Stimulated activated CD4-positive, alpha-beta T cell treated with anti-CD3 and anti-CD28 coated beads, Interleukin-1b, Interleukin-23, amount 100 ng/mL, for 4 hours (primary cell): ENCODE measurements around the gene RANBP17.

Experiments
- DNase-seq, 2 donors: peaks; one replicate each; pipeline ENCODE4 v3.0.0-alpha.2; 2020; ENCODE audit warnings: low read depth in 2 of 2

The RANBP17 gene

GRCh38 chr5:171092194-171092593 is 230.4 kb downstream of the RANBP17 start:
- no peak for DNase-seq

GRCh38 chr5:171093598-171093997 is 231.8 kb downstream of the RANBP17 start:
- no peak for DNase-seq

- no peak for DNase-seq
These were observed 232.5 kb downstream of the RANBP17 start for GRCh38 chr5:171094356-171094755.

GRCh38 chr5:171102877-171103610 is 241.2 kb downstream of the RANBP17 start:
- no peak for DNase-seq

GRCh38 chr5:171107669-171108068 is 245.9 kb downstream of the RANBP17 start:
- DNase-seq: no peak

GRCh38 chr5:171115519-171115918 is 253.7 kb downstream of the RANBP17 start:
- DNase-seq: no peak

- no peak for DNase-seq
These were observed 254.9 kb downstream of the RANBP17 start for GRCh38 chr5:171116719-171117118.

- no peak for DNase-seq
These were observed 259.3 kb downstream of the RANBP17 start for GRCh38 chr5:171120986-171121622.

- no peak for DNase-seq
These were observed 259.8 kb downstream of the RANBP17 start for GRCh38 chr5:171121638-171122037.

GRCh38 chr5:171122372-171122771 is 260.6 kb downstream of the RANBP17 start:
- DNase-seq: no peak

- no peak for DNase-seq
These were observed 261.6 kb downstream of the RANBP17 start for GRCh38 chr5:171123417-171123816.

- DNase-seq: no peak
These were observed 265.5 kb downstream of the RANBP17 start for GRCh38 chr5:171127314-171127713.

- DNase-seq: no peak
These were observed 266.3 kb downstream of the RANBP17 start for GRCh38 chr5:171128136-171128535.

- DNase-seq: no peak
These were observed 267.5 kb downstream of the RANBP17 start for GRCh38 chr5:171129308-171129707.

- DNase-seq: no peak
These were observed 269.7 kb downstream of the RANBP17 start for GRCh38 chr5:171131497-171131896.

GRCh38 chr5:171137768-171138525 is 276.1 kb downstream of the RANBP17 start:
- DNase-seq: no peak

GRCh38 chr5:171139227-171139626 is 277.4 kb downstream of the RANBP17 start:
- DNase-seq: no peak

- no peak for DNase-seq
These were observed 280.8 kb downstream of the RANBP17 start for GRCh38 chr5:171142617-171143016.

- DNase-seq: no peak
These were observed 281.4 kb downstream of the RANBP17 start for GRCh38 chr5:171143171-171143570.

- DNase-seq: no peak
These were observed 282.1 kb downstream of the RANBP17 start for GRCh38 chr5:171143926-171144325.

GRCh38 chr5:171149333-171149732 is 287.5 kb downstream of the RANBP17 start:
- DNase-seq: no peak

GRCh38 chr5:171149772-171150171 is 288.0 kb downstream of the RANBP17 start:
- DNase-seq: no peak

GRCh38 chr5:171152382-171152781 is 290.6 kb downstream of the RANBP17 start:
- DNase-seq: no peak
